ENCODE measurements around the gene CLMP.

The CLMP gene

DNA sequence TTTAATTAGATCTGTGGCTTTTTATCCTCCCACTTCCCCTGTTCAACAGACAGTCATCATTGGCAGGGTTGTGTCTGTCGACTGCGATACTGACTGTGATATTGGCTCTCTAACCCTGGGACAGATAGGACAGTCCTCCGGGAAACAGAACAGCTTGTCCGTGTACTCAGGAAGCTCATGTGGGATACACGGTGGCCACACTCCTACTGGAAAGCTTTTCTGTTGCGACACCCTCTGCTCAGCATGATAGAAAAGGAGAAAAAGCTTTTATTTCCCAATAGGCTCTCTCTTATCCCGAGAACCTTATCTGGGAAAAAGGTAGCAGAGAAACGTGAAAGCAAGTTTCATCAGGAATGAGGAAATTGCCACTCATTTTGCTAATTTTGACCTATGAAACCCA, 72.7 kb downstream of the CLMP start:
- TF ChIP-seq EP300 (IDR thresholded peaks at IDR 0.05; ENCODE audit: borderline replicate concordance) (no peak), FOXM1 (IDR thresholded peaks at IDR 0.05; ENCODE audit: borderline replicate concordance, low read depth) (no peak), NFIC (IDR thresholded peaks at IDR 0.05) (no peak), REST (IDR thresholded peaks at IDR 0.05; ENCODE audit: low read depth) (no peak), TAF1 (IDR thresholded peaks at IDR 0.05; ENCODE audit: low read depth) (no peak), TEAD4 (IDR thresholded peaks at IDR 0.05) (no peak), YY1 (IDR thresholded peaks at IDR 0.05; ENCODE audit: low read depth) (no peak), TCF12 (IDR thresholded peaks at IDR 0.05; ENCODE audit: low read depth) (no peak), RAD21 (IDR thresholded peaks at IDR 0.05; ENCODE audit: low read depth) (no peak)

- TF ChIP-seq YY1 (IDR thresholded peaks at IDR 0.05; ENCODE audit: low read depth) (no peak), NFIC (IDR thresholded peaks at IDR 0.05) (no peak), FOXM1 (IDR thresholded peaks at IDR 0.05; ENCODE audit: borderline replicate concordance, low read depth) (no peak), EGR1 (IDR thresholded peaks at IDR 0.05) (no peak), RAD21 (IDR thresholded peaks at IDR 0.05; ENCODE audit: low read depth) (no peak), TEAD4 (IDR thresholded peaks at IDR 0.05) (no peak), EP300 (IDR thresholded peaks at IDR 0.05; ENCODE audit: borderline replicate concordance) (no peak)
Measured at GRCh38 chr11:123116486-123116885, 78.6 kb downstream of the CLMP start.

- no peak for TF ChIP-seq NFIC (IDR thresholded peaks at IDR 0.05)
- peak; percentile 93 for TF ChIP-seq RAD21 (IDR thresholded peaks at IDR 0.05; ENCODE audit: low read depth)
Measured at GRCh38 chr11:123111465-123111864, 83.6 kb downstream of the CLMP start.

- TF ChIP-seq, protein P1, sequence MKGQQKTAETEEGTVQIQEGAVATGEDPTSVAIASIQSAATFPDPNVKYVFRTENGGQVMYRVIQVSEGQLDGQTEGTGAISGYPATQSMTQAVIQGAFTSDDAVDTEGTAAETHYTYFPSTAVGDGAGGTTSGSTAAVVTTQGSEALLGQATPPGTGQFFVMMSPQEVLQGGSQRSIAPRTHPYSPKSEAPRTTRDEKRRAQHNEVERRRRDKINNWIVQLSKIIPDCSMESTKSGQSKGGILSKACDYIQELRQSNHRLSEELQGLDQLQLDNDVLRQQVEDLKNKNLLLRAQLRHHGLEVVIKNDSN (IDR thresholded peaks at IDR 0.05): no peak
- TF ChIP-seq REST (IDR thresholded peaks at IDR 0.05; ENCODE audit: low read depth) (no peak), CEBPB (IDR thresholded peaks at IDR 0.05) (no peak), TEAD4 (IDR thresholded peaks at IDR 0.05) (no peak), CREB1 (IDR thresholded peaks at IDR 0.05; ENCODE audit: low read depth) (no peak), FOXM1 (IDR thresholded peaks at IDR 0.05; ENCODE audit: borderline replicate concordance, low read depth) (no peak), RAD21 (IDR thresholded peaks at IDR 0.05; ENCODE audit: low read depth) (no peak), ZBTB7A (IDR thresholded peaks at IDR 0.05; ENCODE audit: low read depth) (no peak), TAF1 (IDR thresholded peaks at IDR 0.05; ENCODE audit: low read depth) (no peak), NFIC (IDR thresholded peaks at IDR 0.05) (no peak), EP300 (IDR thresholded peaks at IDR 0.05; ENCODE audit: borderline replicate concordance) (no peak), TCF12 (IDR thresholded peaks at IDR 0.05; ENCODE audit: low read depth) (no peak)
Measured at GRCh38 chr11:123110397-123110796, 84.7 kb downstream of the CLMP start.

DNA sequence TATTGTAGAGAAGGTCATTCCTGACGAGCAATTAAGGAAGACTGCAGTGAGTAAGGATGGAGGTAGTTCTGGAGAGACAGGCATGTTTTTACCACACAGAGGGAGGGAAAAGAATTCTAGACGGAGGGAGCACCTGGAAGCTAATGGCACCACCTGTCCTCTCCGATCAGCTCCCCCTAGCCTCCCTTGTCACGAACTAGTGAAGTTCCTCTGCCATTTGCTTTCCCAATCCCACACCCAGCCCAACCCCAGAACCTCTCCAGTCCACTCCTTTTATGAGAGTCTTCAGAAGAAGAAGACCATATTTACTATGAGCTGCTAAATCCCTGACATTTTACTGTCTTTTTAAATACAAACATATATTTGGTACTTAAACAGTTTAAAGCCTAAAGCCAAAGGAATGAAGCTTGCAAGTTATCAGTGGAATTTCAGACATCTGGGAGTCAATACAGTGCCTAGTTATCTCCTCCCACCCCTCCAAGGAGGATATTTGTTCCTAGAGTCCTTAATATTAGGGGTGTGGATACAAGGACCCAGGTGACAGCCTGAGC, 87.0 kb downstream of the CLMP start:
- TF ChIP-seq CREB1 (IDR thresholded peaks at IDR 0.05; ENCODE audit: low read depth): no peak
- no peak for TF ChIP-seq FOXM1 (IDR thresholded peaks at IDR 0.05; ENCODE audit: borderline replicate concordance, low read depth)
- TF ChIP-seq, protein P2, sequence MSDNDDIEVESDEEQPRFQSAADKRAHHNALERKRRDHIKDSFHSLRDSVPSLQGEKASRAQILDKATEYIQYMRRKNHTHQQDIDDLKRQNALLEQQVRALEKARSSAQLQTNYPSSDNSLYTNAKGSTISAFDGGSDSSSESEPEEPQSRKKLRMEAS (IDR thresholded peaks at IDR 0.05): no peak
- no peak for TF ChIP-seq TAF1 (IDR thresholded peaks at IDR 0.05; ENCODE audit: low read depth)
- TF ChIP-seq ZBTB7A (IDR thresholded peaks at IDR 0.05; ENCODE audit: low read depth): no peak
- no peak for TF ChIP-seq NFIC (IDR thresholded peaks at IDR 0.05)
- TF ChIP-seq RAD21 (IDR thresholded peaks at IDR 0.05; ENCODE audit: low read depth): no peak
- TF ChIP-seq EP300 (IDR thresholded peaks at IDR 0.05; ENCODE audit: borderline replicate concordance): no peak
- no peak for TF ChIP-seq TCF12 (IDR thresholded peaks at IDR 0.05; ENCODE audit: low read depth)
- TF ChIP-seq REST (IDR thresholded peaks at IDR 0.05; ENCODE audit: low read depth): no peak
- TF ChIP-seq, protein P1 (IDR thresholded peaks at IDR 0.05): no peak
- no peak for TF ChIP-seq YY1 (IDR thresholded peaks at IDR 0.05; ENCODE audit: low read depth)
- TF ChIP-seq TEAD4 (IDR thresholded peaks at IDR 0.05): no peak
- TF ChIP-seq CEBPB (IDR thresholded peaks at IDR 0.05): no peak
- TF ChIP-seq EGR1 (IDR thresholded peaks at IDR 0.05): no peak
